Coronary artery (tissue), 2 donors: ENCODE data around the gene ANO9.

ENCODE experiments used
- DNase-seq: peaks from one replicate; pipeline ENCODE4 v3.0.0-alpha.2; 2017; ENCODE audit warnings: low spot score
- H3K27ac ChIP-seq, 2 donors: fragments of 200-600 bp; sonication (generic); one replicate each; pipeline ENCODE4 v1.5.1; 2016 to 2019
- H3K4me3 ChIP-seq: fragments of 200-600 bp; sonication (generic); 2 replicates; pipeline ENCODE4 v1.5.1; 2016; ENCODE audit warnings: mild to moderate bottlenecking, moderate library complexity
- TF ChIP-seq, protein P1 (sequence below): fragments of 200-600 bp; sonication (generic); IDR thresholded peaks from one replicate; pipeline ENCODE4 v1.5.1; 2019; ENCODE audit warnings: antibody characterized with exemption

The ANO9 gene

DNA sequence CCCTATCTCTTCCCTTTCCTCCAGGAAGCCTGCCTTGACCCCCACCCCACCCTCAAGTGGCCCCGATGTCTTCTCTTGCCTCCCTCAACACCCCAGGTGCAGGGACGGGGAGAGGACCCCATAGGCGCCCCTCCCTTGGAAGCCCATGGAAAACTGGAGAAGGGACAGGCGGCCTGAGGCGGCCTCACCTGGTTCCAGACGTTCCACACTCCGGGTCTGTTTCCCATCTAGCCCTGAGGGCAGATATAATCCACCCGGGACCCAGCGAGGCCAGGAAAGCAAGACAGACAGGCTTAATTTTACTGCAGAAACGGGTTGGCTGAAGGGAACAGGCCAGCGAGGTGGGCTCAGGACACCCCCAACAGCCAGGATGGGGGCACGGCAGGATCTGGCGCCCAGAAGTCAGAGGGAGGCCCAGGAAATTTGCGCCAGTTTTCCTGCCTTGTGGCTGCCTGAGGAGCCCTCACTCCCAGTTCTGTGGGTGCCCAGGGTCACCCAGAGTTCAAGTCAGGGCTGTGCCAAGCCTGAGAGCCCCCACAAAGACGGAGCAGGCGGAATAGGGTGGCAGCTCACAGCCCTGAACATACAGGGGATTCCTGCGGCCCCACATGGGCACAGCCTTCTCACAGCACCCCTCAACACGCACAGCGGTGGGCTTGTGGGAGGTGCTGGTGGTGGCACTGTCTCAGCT, 24.0 kb downstream of the ANO9 start:
- TF ChIP-seq, protein P1, sequence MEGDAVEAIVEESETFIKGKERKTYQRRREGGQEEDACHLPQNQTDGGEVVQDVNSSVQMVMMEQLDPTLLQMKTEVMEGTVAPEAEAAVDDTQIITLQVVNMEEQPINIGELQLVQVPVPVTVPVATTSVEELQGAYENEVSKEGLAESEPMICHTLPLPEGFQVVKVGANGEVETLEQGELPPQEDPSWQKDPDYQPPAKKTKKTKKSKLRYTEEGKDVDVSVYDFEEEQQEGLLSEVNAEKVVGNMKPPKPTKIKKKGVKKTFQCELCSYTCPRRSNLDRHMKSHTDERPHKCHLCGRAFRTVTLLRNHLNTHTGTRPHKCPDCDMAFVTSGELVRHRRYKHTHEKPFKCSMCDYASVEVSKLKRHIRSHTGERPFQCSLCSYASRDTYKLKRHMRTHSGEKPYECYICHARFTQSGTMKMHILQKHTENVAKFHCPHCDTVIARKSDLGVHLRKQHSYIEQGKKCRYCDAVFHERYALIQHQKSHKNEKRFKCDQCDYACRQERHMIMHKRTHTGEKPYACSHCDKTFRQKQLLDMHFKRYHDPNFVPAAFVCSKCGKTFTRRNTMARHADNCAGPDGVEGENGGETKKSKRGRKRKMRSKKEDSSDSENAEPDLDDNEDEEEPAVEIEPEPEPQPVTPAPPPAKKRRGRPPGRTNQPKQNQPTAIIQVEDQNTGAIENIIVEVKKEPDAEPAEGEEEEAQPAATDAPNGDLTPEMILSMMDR, result no peak
- Histone ChIP-seq H3K4me3 (peak overlapping the region; percentile 70), H3K27ac (no peak overlapping the region)
- no peak for DNase-seq

DNA sequence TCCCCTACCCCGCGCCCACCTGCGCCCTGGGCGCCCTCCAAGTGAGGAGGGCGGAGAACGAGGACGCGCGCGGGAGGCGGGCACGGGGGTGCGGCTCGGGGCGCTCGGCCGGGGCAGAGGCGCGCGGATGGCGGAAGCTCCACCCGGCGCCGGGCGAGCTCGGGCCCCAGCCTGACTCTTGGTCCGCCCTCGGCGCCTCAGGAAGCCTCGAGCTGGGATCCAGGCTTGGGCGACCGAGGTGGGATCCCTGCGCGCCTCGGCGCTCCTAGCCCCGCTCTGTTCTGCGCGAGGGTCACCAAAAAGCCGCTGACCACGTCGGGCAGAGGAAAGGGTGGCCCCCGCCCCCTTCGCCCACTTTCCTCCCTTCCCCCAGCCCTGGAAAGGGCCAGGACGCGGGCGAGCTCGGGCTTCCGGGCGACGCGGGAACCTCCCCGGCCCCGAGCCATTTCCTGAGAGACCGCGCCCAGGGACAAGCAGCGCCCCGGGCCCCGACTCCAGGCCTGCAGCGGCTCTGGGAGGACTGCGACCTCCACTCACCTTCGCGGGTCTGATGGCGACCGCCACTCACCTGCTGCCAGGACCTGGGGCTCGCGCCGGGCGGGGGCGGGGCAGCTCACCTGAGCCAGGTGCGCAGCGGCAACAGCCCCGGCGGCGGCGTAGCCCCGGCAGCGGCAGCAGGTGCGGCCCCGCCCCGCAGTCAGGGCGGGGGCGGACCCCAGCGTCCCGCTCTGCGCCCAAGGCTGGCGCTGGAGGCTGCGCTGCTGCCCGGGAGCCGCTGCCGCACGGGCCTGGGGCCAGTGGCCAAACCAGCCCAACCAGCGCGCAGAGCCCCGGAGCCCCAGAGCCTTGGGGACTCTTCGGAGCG, 24.8 kb downstream of the ANO9 start:
- peak overlapping the region; percentile 70 for H3K4me3 ChIP-seq
- no peak for DNase-seq
- peak overlapping the region; percentile 13 to 72 for H3K27ac ChIP-seq
- TF ChIP-seq, protein P1, result no peak

DNA sequence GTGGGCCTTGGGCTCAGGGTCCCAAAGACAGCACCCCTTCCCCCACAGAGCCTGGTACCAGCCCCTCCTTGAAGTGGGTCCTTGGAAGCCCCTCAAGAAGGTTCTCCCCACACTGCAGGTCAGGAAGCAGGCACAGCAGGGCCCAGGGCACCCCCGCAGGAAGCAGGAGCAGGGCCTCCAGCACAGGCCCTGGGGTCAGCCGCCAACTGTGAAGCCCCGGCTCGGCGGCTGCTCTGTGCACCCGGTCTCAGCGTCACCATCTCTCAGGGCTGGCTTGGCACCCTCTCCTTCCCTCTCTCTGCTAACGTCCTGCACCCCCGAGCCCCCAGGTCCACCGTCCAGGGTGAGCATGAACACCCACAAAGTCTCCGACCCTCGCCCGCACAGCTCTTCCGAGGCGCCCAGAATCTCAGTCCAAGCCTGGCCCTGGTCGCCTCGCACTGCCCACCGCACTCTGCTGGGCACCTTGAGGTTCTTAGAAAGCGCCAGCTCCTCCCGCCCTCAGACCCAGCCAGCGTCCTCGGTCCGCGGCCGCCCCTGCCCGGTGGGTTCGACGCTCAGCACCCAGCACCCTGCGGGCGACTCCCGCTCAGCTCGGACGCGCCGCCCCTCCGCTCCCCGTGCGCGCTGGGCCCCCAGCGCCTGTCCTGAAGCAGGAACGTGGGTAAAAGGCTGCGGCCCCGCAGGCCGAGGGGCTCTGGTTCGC, 25.6 kb downstream of the ANO9 start:
- TF ChIP-seq, protein P1, result no peak
- no peak for DNase-seq
- peak overlapping the region; percentile 70 for H3K4me3 ChIP-seq
- peak overlapping the region; percentile 13 to 72 for H3K27ac ChIP-seq

DNA sequence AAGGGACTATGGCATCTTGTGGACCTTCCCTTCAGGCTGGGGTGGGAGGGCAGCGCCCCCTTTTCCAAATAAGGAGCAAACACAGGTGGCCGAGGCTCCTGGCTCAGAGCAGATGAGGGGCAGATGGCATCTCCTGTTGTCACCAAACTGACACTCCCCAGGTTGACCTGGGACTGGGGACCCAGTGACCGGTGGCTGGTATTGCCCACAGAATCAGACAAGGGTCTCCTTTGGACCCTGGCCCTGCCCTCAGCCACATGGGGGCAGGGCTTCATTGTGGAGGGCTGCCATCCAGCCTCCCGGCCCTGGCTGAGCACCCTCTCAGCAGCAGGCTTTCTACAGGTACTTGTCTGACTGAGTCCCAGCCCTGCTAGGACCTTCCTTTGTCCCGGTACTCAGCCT, 26.2 kb downstream of the ANO9 start:
- H3K4me3 ChIP-seq, result peak overlapping the region; percentile 70
- peak overlapping the region in 1 of 2 donors; percentile 72 for H3K27ac ChIP-seq
- TF ChIP-seq, protein P1, result no peak
- DNase-seq, result no peak

DNA sequence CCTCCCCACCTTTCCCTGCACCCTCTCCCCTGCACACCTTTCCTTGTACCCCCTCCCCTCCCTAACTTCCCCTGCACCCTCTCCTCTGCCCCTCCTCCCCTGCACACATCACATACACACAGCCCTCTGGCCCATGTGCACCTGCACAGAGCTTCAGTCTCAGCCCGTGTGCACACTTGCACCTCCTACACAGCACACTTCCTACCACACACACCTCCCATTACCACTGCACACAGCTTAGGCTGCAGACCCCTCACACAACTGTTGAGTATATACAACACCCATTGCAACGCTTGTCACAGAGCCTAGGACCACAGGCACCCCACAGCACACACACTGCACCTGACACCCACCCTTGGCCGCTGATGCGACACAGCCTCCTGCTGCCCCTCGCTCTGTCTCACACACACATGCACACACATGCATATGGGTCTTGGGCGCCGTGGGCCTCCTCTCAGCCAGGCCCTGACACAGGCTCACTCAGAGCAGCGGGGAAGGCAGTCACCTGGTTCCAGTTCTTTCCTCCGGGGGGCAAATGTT, 27.4 kb downstream of the ANO9 start:
- TF ChIP-seq, protein P1, result no peak
- peak overlapping the region in 1 of 2 donors; percentile 62 for H3K27ac ChIP-seq
- H3K4me3 ChIP-seq, result peak overlapping the region; percentile 70
- no peak for DNase-seq

DNA sequence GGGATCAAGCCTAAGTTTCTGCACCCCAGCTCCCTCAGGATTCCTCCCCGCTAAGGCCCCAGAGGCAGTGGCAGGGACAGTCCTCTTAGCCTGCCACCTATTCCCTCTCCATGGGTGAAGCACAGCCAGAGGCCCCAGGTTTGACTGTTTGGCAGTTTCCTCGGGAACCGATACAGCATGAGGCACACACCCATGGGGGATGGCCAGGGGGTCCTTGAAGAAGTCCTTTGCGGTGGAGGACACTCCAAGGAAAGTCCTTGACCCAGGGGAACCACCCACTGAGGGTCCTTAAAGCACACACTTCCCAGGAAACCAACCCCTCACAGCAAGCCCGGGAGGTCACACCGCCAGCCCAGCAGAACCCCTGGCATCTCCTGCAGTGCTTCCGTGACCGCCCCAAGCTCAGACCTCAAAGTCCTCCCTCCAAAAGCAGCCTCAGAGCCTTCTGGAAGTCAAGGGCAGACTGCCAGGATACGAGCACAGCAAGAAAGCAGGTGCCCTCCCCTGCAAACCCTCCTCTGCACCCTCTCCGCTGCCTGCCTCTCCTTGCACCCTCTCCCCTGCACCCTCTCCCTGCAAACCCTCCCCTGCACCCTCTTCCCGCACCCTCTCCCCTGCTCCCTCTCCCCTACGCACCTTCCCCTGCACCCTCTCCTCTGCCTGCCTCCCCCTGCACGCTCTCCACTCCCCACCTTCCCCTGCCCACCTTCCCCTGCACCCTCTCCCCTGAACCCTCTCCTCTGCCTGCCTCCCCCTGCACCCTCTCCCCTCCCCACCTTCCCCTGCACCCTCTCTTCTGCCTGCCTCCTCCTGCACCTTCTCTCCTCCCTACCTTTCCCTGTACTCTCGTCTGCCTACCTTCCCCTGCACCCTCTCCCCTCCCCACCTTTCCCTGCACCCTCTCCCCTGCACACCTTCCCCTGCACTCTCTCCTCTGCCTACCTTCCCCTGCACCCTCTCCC, 28.4 kb downstream of the ANO9 start:
- TF ChIP-seq, protein P1, result no peak
- Histone ChIP-seq H3K27ac (no peak overlapping the region), H3K4me3 (no peak overlapping the region)
- DNase-seq, result no peak
